Erythroblast (primary cell): ENCODE measurements around the gene ELMOD3.
"Not testable (repeated sequence)": the region's sequence is repeated elsewhere in the genome, so short reads cannot be mapped to it uniquely, and the experiment has no call there.

Source experiments
- DNase-seq, 2 experiments: peaks; one replicate each; lab custom pipeline; 2025; lab: John Stamatoyannopoulos, UW
- GATA1 ChIP-seq: IDR thresholded peaks from 2 replicates; pipeline ENCODE4 v1.6.1; 2011; ENCODE audit warnings: low read depth, mild to moderate bottlenecking, control low read depth, low read length, moderate library complexity
- POLR2A ChIP-seq: IDR thresholded peaks from 2 replicates; pipeline ENCODE4 v1.6.1; 2011; ENCODE audit warnings: mild to moderate bottlenecking, low read length

ELMOD3 gene

GRCh38 chr2:85354286-85355072 lies at the start of gene ELMOD3, which contains the start of gene RETSAT:
Gene ELMOD3 (plus strand): TSS chr2:85354769. CDS start chr2:85357199, 2,430 bp downstream.
Gene RETSAT (minus strand): TSS chr2:85354528. CDS start chr2:85354507, 21 bp downstream.
- DNase-seq, result peak; percentile 99
- TF ChIP-seq POLR2A (peak; percentile 87), GATA1 (no peak)

GRCh38 chr2:85307527-85307897 lies 47.1 kb upstream of the ELMOD3 start:
- TF ChIP-seq POLR2A (no peak), GATA1 (no peak)
- no peak for DNase-seq

DNA sequence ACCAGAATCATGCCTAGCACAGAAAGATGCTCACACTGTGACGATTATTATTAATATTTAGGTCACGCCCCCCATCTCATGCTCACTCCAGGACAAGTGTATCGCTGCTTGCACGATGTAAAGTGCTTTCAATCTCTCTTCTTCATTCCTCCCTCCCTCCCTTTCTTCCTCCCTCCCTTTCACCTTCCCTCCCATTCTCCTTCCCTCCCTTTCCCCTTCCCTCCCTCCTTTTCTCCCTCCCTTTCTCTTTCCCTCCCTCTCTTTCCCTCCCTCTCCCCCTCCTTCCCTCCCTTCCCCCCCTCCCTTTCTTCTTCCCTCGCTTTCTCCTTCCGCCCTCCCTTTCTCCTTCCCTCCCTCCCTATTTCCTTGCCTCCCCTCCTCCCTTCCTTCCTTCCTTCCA lies 46.4 kb upstream of the ELMOD3 start:
- DNase-seq, result no peak

DNA sequence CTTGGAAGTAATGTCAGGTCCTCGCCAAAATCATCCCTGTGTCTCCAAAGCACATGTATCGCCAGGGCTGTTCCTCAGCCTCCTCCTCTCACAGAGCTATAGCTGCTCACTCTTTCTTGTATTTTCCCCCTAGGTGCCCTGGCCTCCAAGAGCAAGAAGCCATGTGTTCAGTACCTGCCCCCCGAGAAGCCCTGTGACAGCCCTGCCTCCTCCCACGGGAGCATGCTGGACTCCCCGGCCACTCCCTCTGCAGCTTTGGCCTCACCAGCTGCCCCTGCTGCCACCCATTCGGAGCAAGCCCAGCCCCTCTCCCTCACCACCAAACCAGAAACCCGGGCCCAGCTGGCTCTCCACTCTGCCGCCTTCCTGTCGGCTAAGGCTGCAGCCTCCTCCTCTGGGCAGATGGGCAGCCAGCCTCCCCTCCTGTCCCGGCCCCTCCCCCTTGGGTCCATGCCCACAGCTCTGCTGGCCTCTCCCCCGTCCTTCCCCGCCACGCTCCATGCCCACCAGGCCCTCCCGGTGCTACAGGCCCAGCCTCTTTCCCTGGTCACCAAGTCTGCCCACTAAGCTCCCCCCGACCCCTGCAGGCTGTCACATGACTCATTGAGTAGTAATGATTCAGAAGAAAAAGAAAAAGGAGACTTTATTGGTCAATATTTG lies 45.5 kb upstream of the ELMOD3 start:
- no peak for DNase-seq
- TF ChIP-seq GATA1 (no peak), POLR2A (no peak)

More for the DNA sequence above, 46.4 kb upstream of the ELMOD3 start:
- TF ChIP-seq POLR2A, result no peak
- TF ChIP-seq GATA1, result no peak

- no peak for DNase-seq
- TF ChIP-seq POLR2A (no peak), GATA1 (no peak)
Observed at GRCh38 chr2:85309699-85310321, 44.8 kb upstream of the ELMOD3 start.

- DNase-seq, result no peak
- TF ChIP-seq GATA1 (no peak), POLR2A (no peak)
Observed at GRCh38 chr2:85310330-85310729, 44.2 kb upstream of the ELMOD3 start.

GRCh38 chr2:85312404-85312803 lies 42.2 kb upstream of the ELMOD3 start:
- DNase-seq, result no peak
- TF ChIP-seq GATA1, result no peak
- TF ChIP-seq POLR2A, result no peak

DNA sequence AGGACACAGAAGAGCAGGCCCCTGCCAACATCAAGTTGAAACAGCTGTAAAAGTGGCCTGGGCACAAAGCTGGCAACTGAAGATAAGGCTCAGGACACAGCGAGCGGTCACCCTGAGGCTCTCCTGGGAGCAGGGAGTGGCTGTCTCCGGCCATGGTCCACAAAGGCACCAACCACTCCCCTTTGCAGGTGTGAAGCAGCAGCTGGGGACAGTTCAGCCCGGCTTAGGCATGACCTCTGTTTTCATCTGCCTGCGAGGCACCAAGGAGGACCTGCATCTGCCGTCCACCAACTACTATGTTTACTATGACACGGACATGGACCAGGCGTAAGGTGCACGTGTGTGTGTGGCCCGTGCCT lies 39.7 kb upstream of the ELMOD3 start:
- TF ChIP-seq GATA1, result no peak

DNA sequence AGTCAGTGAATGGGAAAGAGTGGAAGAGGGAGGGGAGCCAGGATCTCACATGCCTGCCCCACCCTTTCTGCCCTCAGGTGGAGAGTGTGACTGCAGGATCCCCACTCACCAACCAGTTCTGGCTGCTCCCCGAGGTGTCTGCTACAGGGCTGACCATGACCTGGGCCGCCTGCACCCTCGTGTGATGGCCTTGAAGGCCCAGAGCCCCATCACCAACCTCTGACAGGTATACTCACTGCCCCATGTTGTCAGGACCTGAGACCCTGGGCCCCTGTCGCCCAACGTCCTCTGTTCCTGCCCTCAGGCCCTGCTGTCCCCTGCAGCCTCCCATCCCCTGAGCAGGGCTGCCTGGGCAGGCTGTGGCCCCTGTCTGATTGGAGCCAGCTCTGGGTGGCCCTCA lies 38.6 kb upstream of the ELMOD3 start:
- DNase-seq, result not testable (repeated sequence)

More for the DNA sequence above, 39.7 kb upstream of the ELMOD3 start:
- DNase-seq, result peak in 1 of 2 experiments; percentile 22

GRCh38 chr2:85318222-85319074 lies 36.1 kb upstream of the ELMOD3 start:
- no peak for DNase-seq
- TF ChIP-seq POLR2A, result no peak
- TF ChIP-seq GATA1, result no peak

DNA sequence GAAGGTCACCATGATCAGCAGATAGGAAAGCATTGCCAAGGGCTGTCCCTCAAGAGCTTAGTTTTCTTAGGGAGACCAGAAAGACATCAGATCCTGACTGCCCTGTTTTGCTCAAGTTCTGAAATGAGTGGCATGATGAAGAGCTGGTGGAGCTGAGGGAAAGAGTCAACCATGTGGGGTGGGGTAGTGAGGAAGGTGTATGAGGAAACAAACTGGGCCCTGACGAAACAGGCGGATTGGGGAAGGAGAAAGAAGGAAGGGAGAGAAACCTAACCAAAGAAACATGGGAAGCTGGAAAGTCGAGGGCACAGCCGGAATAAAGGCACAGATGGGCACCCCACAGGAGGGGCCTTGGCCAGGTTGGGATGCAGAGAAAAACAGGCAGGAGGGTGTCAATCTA lies 34.8 kb upstream of the ELMOD3 start:
- no peak for DNase-seq
- no peak for TF ChIP-seq GATA1
- no peak for TF ChIP-seq POLR2A

GRCh38 chr2:85323351-85323987 lies 31.1 kb upstream of the ELMOD3 start:
- DNase-seq, result no peak
- TF ChIP-seq POLR2A, result no peak
- no peak for TF ChIP-seq GATA1

- not testable (repeated sequence) for DNase-seq
Observed at GRCh38 chr2:85323988-85324367, 30.6 kb upstream of the ELMOD3 start.
